ENCODE results near the gene FAM168B. TPM values are rescaled to one million over a fixed set of nuclear protein-coding genes. Genes with fewer than 3 reads are reported as not detected.

The FAM168B gene
- total RNA-seq, 1 donor from 2014 or later = 120 TPM

GRCh38 chr2:131040661-131041401 is 52.4 kb downstream of the FAM168B start:
- DNase-seq (ENCODE audit: low spot score) = peak; percentile 84

GRCh38 chr2:131039908-131040660 is 53.2 kb downstream of the FAM168B start:
- peak; percentile 82 for DNase-seq (ENCODE audit: low spot score)

- peak; percentile 75 for DNase-seq (ENCODE audit: low spot score)
These were observed 53.7 kb downstream of the FAM168B start for GRCh38 chr2:131039535-131039907.

- DNase-seq (ENCODE audit: low spot score) = no peak
These were observed 54.2 kb downstream of the FAM168B start for GRCh38 chr2:131039101-131039440.

GRCh38 chr2:131038258-131039100 is 54.8 kb downstream of the FAM168B start:
- DNase-seq (ENCODE audit: low spot score) = peak; percentile 49

- peak; percentile 87 for DNase-seq (ENCODE audit: low spot score)
These were observed 55.6 kb downstream of the FAM168B start for GRCh38 chr2:131037398-131038257.

- DNase-seq (ENCODE audit: low spot score) = peak; percentile 60
These were observed 56.4 kb downstream of the FAM168B start for GRCh38 chr2:131036696-131037397.

GRCh38 chr2:131036269-131036668 is 57.0 kb downstream of the FAM168B start:
- peak; percentile 55 for DNase-seq (ENCODE audit: low spot score)

- DNase-seq (ENCODE audit: low spot score) = no peak
These were observed 57.4 kb downstream of the FAM168B start for GRCh38 chr2:131035826-131036231.

- peak; percentile 87 for DNase-seq (ENCODE audit: low spot score)
These were observed 58.0 kb downstream of the FAM168B start for GRCh38 chr2:131035112-131035825.

- peak; percentile 76 for DNase-seq (ENCODE audit: low spot score)
These were observed 58.9 kb downstream of the FAM168B start for GRCh38 chr2:131034122-131035051.

- peak; percentile 26 for DNase-seq (ENCODE audit: low spot score)
These were observed 59.5 kb downstream of the FAM168B start for GRCh38 chr2:131033786-131034121.

- peak; percentile 64 for DNase-seq (ENCODE audit: low spot score)
These were observed 60.8 kb downstream of the FAM168B start for GRCh38 chr2:131032393-131032836.

- peak; percentile 55 for DNase-seq (ENCODE audit: low spot score)
These were observed 61.4 kb downstream of the FAM168B start for GRCh38 chr2:131031875-131032274.

- peak; percentile 39 for DNase-seq (ENCODE audit: low spot score)
These were observed 61.8 kb downstream of the FAM168B start for GRCh38 chr2:131031431-131031841.

GRCh38 chr2:131030478-131030971 is 62.7 kb downstream of the FAM168B start:
- DNase-seq (ENCODE audit: low spot score) = peak; percentile 73

- peak; percentile 74 for DNase-seq (ENCODE audit: low spot score)
These were observed 63.4 kb downstream of the FAM168B start for GRCh38 chr2:131029812-131030211.

All from mesenteric fat pad (tissue), 1 donor.